Sciatic nerve (tissue), 2 donors: Measurements from ENCODE around the gene CAPN7. TPM values are rescaled to one million over a fixed set of nuclear protein-coding genes. Genes with fewer than 3 reads are reported as not detected.
"Not testable (repeated sequence)": the region's sequence is repeated elsewhere in the genome, so short reads cannot be mapped to it uniquely, and the experiment has no call there.

Experiments
- ATAC-seq: fragments of 200-7000 bp; cut with Tn5 transposase; one replicate; pipeline ENCODE4 v1.9.1; 2020; ENCODE audit warnings: mild to moderate bottlenecking, moderate library complexity
- DNase-seq: peaks from one replicate; pipeline ENCODE4 v3.0.0-alpha.2; 2020; ENCODE audit warnings: low spot score
- intact Hi-C: fragments of 100-400 bp; cut with DNase I; formaldehyde crosslinking; loops from one replicate; pipeline ENCODE4 v1.14.2; 2022
- total RNA-seq: library from RNA; stranded (reverse); fragmentation: NEBNext Ultra II Directional; extraction: Animal tissue kit (Norgen Biotek cat#: 25700); gene quantifications from one replicate; pipeline ENCODE4 v1.2.1, GENCODE V29; 2021
- donor health status: DM: no; HTN: no; CAD: no.
- donor health status: DM: no; HTN: no; CAD: no.

The CAPN7 gene
- total RNA-seq, result 68.4 TPM

DNA sequence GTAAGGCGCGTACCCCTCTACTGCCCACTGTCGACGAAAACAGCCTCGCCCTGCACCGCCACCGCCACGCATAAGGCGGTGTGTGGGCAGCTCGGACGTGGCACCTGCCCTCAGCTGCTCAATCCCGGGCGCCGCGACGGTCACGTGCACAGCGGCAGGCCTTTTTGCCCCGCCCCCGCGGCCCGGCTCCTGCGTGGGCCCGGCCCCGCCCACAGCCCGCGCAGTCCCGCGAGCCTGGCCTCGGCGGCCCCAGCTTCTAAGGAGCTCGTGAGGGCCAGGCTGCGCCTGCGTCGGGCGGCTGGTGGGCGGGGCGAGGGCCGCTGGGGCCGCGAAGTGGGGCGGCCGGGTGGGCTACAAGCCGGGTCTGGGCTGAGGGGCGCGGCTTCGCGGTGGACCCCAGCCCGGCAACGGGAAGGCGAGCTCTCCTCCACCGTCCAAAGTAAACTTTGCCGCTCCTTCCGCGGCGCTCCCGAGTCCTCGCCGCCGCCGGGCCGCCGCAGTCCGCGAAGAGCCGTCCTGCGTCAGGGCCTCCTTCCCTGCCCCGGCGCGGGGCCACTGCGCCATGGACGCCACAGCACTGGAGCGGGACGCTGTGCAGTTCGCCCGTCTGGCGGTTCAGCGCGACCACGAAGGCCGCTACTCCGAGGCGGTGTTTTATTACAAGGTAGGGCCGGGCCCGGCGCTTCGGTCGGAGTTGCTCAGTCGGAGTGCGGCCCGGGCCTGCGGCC lies at the start of gene CAPN7:
TSS of gene CAPN7 (plus strand) at position 313 of the 728 bp plus-strand sequence. CDS start at position 563, 250 bp downstream.
- intact Hi-C loops, result no loop called here
- DNase-seq (peak; percentile 96), ATAC-seq (peak; percentile 97)

DNA sequence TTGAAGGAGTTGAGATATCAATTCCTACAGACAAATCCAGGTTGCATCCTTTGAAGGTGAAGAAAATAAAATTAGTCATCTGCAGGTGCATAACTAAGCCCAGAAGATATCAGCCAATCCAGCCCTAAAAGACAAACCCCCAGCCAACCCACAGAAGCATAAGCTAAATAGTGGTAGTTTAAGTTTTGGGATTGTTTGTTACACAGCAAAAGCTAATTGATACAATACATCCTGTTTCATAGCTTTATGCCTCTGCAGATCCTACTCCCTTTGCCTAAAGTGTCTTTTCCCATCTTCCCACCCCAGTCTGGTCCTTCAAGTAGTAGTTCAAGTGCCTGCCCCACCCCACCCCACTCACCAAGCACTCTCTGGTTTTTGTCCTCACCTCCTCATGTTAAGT lies 48.6 kb upstream of the CAPN7 start:
- intact Hi-C loops, result no loop called here
- DNase-seq, result no peak
- ATAC-seq, result no peak

DNA sequence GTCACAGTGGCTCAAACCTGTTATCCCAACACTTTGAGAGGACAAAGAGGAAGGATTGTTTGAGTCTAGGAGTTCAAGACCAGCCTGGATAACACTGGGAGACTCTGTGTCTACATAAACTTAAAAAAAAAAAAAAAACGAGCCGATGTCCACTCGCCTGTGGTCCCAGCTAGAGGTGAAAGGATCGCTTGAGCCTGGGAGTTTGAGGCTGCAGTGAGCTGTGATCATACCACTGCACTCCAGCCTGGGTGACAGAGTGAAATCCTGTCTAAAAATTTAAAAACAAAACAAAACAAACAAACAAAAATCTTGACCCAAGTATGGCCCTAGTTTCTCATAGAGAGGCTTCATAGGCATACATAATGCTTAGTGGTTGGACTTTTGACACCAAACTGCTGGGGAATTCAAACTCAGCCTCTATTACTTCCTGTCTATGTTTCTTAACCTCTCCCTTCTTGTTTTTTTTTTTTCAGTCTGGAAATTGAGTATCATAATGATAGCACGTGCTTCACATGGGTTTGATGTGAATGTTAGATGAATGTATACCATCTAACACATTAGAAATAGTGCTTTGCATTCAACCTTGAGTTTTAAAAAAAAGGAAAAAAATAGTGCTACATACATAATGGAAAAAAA lies 46.4 kb upstream of the CAPN7 start:
- no peak for DNase-seq
- ATAC-seq, result no peak
- intact Hi-C loops, result no loop called here

DNA sequence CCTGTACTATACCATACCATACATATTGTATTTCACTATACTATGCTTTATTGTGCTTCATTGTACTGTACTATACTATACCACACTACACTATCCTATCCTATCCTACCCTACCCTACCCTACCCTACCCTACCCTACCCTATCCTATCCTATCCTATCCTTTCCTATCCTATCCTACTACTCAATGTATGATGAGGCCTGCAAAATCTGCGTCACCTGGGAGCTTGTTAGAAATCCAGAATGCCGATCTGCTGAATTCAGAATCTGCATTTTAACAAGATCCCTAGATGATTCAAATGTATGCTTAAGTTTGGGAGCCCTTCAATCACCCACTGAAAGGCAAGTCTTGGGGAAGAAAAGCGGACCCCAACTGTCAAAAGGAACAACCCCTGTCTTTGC lies 45.4 kb upstream of the CAPN7 start:
- intact Hi-C loops, result no loop called here
- no peak for ATAC-seq
- DNase-seq, result no peak

DNA sequence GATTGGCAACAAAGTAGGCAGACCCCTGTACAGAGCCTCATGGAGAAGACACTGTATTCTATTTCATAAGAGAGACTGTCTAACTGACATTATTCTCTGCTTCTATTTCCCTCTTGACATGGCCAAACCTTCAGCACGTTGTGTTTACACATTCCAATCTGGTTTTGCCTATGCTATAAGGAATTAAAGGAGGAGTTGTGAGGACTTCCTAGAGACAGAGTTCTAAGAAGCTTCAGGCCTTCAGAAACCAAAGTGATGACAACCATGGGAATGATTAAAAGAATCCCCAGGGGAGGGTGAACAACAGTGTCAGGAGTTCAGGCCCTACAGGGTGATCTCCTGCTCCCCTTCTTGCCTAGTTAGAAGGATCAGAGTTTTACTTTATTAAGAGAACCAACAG lies 44.9 kb upstream of the CAPN7 start:
- no peak for DNase-seq
- intact Hi-C loops, result no loop called here
- no peak for ATAC-seq

DNA sequence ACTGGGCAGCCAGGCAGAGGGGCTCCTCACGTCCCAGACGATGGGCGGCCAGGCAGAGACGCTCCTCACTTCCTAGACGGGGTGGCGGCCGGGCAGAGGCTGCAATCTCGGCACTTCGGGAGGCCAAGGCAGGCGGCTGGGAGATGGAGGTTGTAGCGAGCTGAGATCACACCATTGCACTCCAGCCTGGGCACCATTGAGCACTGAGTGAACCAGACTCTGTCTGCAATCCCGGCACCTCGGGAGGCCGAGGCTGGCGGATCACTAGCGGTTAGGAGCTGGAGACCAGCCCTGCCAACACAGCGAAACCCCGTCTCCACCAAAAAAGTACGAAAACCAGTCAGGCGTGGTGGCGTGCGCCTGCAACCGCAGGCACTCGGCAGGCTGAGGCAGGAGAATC lies 42.4 kb upstream of the CAPN7 start:
- DNase-seq, intact Hi-C loops, ATAC-seq: not testable (repeated sequence)

DNA sequence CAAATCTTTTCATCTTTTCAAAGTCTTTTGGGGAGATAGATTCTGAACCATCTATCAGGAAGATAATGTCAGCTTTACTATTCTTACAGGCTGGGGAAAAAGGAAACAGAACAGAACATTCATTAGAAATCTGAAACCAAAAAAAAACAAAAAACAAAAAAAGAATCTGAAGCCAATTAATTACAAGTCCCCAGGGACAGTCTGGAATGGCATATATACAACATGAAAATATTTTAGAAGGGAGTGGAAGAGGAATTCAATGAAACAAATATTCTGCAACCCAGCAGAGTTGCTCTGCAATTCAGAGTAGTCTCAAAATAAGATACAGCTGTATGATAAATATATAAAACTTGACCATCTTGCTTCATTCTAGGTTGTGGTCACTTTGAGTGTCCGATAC lies 41.7 kb upstream of the CAPN7 start:
- DNase-seq, result no peak
- intact Hi-C loops, result no loop called here
- ATAC-seq, result peak; percentile 48

DNA sequence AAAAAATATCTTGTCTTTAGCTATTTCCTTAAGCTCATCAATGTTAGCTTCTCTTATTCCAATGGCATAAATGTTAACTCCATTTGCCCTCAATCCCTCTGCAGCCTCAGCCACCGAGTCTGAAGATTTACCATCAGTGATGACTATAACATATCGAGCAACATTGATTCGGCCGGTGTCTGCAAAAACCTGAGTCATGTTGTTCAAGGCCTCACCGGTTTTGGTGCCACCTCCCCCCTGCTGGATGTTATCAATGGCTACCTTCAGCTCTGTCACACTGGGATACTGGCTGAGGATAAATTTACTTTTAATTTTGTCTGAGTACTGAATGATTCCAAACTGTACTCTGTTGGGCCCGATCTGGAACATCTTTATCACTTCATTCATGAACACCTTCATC lies 41.0 kb upstream of the CAPN7 start:
- DNase-seq (no peak), ATAC-seq (no peak)
- intact Hi-C loops, result no loop called here

DNA sequence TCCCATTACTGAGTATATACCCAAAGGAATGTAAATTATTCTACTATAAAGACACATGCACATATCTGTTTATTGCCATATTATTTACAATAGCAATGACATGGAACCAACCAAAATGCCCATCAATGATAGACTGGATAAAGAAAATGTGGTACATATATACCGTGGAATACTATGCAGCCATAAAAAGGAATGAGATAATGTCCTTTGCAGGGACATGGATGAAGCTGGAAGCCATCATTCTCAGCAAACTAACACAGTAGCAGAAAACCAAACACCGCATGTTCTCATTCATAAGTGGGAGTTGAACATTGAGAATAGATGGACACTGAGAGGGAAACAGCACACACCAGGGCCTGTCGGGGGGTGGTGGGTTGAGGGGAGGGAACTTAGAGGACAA lies 39.7 kb upstream of the CAPN7 start:
- intact Hi-C loops, ATAC-seq, DNase-seq: not testable (repeated sequence)

DNA sequence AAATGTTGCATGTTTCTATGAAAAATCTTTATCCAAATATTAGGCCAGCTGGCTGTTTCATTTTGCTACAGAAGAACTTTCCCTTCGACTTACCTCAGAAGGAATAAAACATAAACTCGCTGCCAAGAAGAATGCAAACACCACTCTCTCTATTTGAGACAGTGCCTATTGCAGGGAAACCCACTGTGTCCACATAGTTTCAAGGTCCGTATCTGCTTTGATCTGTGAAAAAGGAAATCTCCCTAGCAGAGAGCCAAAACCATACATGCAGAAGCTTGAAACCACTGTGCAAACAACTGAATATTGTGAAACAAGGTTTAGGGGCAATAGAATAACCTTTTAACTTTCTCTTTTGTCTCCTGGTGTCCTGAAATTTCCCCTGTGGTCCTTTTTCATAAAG lies 35.0 kb upstream of the CAPN7 start:
- intact Hi-C loops, result no loop called here
- ATAC-seq, result no peak

DNA sequence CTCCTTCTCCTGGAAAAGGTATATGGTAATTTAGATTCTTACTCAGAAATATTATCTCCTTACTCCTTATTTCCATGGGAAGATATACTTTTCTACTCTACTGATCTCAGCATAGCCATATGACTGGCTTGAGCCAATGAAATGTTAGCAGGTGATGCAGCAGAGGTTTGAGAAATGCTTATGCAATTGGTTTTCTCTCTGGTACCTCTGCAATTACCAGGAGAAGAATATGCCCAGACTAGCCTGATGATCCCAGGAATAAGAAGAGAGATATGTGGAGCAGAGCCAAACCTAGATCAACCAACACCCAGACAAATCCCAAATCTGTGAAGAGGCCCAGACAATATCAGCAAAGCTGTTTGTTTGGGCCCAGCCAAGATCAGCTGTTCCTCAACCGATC lies 33.2 kb upstream of the CAPN7 start:
- DNase-seq (no peak), ATAC-seq (no peak)
- intact Hi-C loops, result no loop called here

More for the DNA sequence above, 35.0 kb upstream of the CAPN7 start:
- no peak for DNase-seq

DNA sequence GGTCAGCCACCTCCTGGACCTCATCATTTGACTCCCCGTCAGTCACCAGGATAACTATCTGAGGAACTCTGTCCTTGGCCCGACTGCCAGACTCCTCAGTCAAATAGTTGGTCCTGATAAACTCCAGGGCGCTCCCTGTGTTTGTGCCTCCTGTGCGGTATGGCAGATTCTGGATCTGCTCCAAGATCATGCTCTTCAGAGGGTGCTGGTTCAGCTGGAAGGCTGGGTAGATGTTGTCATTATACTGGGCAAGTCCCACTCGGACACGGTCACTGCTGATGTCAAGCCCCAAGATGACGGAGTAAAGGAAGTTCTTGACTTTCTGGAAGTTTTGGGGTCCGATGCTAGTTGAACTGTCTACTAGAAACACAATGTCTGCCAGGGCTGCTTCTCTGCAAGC lies 31.1 kb upstream of the CAPN7 start:
- no peak for ATAC-seq
- intact Hi-C loops, result no loop called here
- no peak for DNase-seq

DNA sequence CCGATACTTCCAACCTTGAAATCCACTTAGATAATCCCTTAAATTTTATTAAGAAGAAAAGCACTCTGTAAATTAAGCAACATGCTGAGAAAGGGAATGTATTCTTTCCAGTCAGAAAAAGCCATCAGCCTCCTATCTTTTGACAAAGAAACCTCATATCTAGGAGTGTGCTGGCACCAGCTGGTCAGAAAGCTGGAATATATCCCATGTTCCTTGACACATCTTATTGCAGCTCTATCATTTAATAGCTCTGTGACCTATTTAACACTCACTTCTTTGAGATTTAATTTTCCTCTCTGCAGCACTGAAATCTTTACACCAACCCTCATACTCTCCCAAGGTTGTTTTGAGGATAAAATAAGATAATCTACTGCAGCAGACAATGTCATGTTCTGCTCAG lies 30.4 kb upstream of the CAPN7 start:
- intact Hi-C loops, result no loop called here
- ATAC-seq (no peak), DNase-seq (no peak)

DNA sequence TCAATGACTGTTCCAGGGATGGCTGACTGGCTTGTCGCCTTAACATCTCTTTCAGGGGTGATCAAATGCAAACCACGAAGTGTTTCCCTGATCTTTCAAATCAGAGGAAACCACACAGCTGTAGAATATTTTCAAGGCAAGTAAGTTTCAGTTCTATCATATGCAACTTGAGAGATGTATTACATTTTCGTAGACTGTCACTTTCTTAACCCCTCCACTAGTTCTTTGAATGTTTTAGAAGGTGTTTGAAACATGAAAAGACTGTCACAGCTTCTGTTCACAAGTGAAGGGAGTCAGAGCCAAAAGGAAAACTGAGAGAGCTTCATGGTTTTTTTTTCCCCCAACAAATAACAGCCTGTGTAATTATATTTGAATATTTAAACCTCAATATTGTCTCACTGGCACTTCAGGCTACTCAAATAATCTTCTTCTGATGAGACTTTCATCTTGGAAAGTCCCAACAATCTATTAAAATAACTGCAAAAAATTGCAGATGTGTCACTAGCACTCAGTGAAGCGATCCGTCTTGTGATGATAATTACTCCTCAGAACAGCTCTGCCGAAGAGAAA lies 25.9 kb upstream of the CAPN7 start:
- DNase-seq, result no peak
- intact Hi-C loops, result no loop called here
- ATAC-seq, result no peak

DNA sequence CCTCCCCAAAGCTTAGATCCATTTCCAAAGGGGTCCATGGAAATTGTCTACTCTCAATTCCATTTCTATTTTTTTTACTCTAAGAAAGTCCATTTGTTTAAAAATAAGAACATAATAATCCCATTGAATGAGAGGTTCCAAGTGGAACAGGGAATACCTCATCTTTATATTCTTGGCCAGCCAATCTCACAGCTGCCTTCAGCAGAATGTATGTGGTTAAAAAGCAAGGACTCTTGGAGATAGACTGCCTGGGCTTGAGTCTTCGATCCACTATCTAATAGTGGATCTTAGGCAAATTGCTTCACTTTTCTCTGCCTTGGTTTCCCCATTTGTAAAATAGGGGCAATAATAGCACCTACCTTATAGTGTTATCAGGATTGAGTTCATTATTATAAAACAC lies 24.5 kb upstream of the CAPN7 start:
- ATAC-seq, result no peak
- intact Hi-C loops, result no loop called here
- no peak for DNase-seq

DNA sequence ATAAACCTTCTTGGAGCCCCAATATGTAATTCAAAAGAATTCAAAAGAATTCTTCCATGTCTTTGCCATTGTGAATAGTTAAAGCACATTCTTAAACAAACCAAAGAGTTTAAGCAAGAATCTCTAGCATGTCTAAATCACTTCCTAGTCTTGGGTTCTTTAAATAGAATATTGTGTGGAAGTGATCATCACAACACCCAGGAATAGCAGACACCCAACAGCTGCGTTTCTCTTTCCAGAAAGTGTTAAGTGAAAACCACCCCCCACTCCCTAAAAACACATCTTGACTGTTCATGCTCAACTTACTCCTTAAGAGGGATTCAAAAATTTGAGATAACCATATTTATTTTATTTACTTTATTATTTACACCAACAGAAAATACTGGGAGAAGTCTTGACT lies 24.1 kb upstream of the CAPN7 start:
- intact Hi-C loops, result no loop called here
- DNase-seq (no peak), ATAC-seq (no peak)

DNA sequence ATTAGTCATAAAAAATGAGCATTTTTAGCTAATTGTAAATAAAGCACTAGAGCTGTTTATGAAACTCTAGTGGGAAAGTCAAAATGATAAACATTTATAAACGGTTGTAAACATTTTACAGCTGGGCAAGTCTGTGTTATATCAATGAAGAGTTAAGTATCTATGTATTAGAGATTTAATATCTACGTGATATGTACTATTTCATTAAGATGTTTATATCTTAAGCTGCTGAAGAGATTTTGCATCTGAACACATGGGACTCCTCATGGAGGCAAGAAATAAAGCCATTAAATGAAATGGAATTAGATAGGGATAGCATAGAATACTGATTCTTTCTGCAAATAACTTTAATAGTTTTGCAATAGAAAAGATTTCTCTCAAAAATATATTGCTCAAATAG lies 23.0 kb upstream of the CAPN7 start:
- ATAC-seq, result no peak
- no peak for DNase-seq
- intact Hi-C loops, result no loop called here

DNA sequence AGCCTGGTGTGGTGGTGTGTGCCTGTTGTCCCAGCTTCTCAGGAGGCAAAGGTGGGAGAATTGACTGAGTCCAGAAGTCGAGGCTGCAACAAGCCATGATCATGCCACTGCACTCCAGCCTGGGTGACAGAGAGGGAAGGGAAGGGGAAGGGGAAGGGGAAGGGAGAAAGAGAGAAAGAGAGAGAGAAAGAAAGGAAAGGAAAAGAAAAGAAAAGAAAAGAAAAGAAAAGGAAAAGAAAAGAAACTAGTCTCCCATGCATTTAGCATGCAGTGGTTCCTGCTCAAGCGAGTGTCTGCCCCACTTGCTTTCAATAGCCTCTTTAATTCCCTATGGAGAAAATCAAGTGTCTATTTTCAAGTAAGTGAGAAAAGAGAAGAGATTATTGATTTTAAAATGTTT lies 20.6 kb upstream of the CAPN7 start:
- DNase-seq (no peak), ATAC-seq (no peak)
- intact Hi-C loops, result no loop called here

DNA sequence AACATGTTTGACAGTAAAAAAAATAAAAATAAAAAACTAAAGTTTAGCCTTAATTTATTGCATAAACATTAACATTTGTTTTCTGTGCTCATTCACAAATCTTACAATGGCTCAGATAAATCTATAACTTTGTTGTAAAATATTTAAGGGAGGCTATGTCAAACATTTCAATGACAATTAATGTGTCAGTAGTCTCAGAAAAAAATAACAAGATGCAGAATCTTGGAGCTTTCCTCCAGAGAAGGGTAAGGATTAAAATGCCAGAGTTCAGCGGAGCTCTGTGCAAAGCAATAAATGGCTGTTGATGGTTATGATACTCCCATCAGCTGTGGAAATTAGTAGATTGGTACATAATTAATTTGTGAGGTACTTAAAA lies 20.0 kb upstream of the CAPN7 start:
- DNase-seq (no peak), ATAC-seq (no peak)
- intact Hi-C loops, result no loop called here

DNA sequence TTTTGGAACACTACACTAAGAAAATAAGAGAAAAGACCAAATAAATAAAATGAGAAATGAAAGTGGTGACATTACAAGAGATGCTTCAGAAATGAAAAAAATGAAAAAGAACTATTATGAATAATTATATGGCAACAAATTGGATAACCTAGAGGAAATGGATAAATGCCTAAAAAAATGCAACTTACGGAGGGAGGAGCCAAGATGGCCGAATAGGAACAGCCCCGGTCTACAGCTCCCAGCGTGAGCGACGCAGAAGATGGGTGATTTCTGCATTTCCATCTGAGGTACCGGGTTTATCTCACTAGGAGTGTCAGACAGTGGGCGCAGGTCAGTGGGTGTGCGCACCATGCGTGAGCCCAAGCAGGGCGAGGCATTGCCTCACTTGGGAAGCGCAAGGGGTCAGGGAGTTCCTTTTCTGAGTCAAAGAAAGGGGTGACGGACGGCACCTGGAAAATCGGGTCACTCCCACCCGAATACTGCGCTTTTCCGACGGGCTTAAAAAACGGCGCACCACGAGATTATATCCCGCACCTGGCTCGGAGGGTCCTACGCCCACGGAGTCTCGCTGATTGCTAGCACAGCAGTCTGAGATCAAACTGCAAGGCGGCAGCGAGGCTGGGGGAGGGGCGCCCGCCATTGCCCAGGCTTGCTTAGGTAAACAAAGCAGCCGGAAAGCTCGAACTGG lies 19.4 kb upstream of the CAPN7 start:
- DNase-seq, intact Hi-C loops, ATAC-seq: not testable (repeated sequence)
